Stimulated activated naive CD8-positive, alpha-beta T cell treated with anti-CD3 and anti-CD28 coated beads, Interleukin-15, Interleukin-2, amounts not matched to agents 100 U/mL and 50 U/mL, for 24 hours (primary cell): Measurements from ENCODE around the gene SLC7A8.
"Not testable (repeated sequence)": the region's sequence is repeated elsewhere in the genome, so short reads cannot be mapped to it uniquely, and the experiment has no call there.

ENCODE experiments used
- ATAC-seq: fragments of 150-1000 bp; cut with Tn5 transposase; one replicate; pipeline ENCODE4 v1.10.0; 2021
- DNase-seq: peaks from one replicate; pipeline ENCODE4 v3.0.0; 2021

Gene SLC7A8

DNA sequence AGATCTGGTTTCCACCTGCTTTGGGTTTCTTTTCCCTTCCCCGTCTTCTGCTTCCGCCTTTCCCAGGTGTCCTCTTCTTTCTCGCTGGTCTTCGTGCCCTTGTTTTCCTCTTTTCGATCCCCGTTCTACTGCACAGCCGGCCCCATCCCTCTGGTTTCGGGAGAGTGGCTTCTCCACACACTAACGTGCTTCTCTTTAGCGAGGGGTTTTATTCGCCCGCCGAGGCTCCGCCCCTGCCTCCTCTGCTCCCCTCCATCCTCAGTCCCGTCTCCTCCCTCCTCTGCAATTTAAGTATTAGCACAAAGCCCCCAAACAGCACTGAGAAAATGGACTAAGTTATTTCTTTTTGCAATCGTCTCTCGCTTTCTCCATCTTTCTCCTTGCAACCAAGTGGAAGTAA lies at the start of gene SLC7A8:
Gene SLC7A8 (minus strand): TSS at position 182 of the 400 bp plus-strand sequence. CDS start 746 bp downstream, outside the sequence.
- ATAC-seq (no peak), DNase-seq (peak; percentile 44)

DNA sequence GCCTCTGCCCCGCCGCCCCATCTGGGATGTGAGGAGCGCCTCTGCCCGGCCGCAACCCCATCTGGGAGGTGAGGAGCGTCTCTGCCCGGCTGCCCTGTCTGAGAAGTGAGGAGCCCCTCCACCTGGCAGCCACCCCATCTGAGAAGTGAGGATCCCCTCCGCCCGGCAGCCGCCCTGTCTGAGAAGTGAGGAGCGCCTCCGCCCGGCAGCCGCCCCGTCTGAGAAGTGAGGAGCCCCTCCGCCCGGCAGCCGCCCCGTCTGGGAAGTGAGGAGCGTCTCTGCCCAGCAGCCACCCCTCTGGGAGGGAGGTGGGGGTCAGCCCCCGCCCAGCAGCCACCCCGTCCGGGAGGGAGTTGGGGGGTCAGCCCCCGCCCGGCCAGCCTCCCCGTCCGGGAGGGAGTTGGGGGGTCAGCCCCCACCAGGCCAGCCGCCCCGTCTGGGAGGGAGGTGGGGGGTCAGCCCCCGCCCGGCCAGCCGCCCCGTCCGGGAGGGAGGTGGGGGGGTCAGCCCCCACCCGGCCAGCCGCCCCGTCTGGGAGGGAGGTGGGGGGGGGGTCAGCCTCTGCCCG lies 48.9 kb upstream of the SLC7A8 start:
- not testable (repeated sequence) for DNase-seq

DNA sequence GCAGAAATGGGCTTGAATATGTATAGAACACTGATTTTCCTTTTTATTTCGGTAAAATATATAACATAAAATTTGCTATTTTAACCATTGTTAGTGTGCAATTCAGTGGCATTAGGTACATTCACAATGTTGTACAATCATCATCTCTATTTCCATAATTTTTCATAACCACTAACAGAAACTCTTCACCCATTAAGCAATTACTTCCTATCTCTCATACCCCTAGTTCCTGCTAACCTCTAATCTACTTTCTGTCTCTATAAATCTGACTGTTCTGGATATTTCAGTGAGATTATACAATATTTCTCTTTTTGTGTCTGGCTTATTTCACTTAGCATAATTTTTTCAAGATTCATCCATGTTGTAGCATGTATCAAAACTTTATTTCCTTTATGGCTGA lies 45.4 kb upstream of the SLC7A8 start:
- no peak for ATAC-seq
- no peak for DNase-seq

More for the DNA sequence above, 48.9 kb upstream of the SLC7A8 start:
- ATAC-seq = not testable (repeated sequence)

DNA sequence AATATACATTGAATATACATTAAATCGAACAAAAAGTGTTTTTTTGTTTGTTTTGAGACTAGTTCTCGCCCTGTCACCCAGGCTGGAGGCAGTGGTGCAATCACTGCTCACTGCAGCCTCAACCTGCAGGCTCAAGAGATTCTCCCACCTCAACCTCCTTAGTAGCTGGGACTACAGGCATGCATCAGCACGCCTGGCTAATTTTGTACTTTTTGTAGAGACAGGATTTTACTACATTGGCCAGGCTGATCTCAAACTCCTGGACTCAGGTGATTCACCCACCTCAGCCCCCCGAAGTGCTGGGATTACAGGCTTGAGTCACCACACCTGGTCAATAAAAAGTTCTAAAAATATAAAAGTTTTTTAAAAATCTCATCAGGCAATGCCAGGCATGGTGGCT lies 44.1 kb upstream of the SLC7A8 start:
- DNase-seq (no peak), ATAC-seq (no peak)

DNA sequence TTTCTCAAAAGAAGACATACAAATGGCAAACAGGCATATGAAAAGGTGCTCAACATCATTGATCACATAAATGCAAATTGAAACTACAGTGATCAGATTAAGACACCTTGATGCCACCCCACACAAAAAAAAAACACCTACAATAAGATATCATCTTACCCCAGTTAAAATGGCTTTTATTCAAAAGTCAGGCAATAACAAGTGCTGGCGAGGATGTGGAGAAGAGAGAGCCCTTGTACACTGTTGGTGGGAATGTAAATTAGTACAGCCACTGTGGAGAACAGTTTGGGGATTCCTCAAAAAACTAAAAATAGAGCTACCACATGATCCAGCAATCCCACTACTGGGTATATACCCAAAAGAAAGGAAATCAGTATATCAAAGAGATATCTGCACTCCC lies 41.5 kb upstream of the SLC7A8 start:
- not testable (repeated sequence) for DNase-seq, ATAC-seq

DNA sequence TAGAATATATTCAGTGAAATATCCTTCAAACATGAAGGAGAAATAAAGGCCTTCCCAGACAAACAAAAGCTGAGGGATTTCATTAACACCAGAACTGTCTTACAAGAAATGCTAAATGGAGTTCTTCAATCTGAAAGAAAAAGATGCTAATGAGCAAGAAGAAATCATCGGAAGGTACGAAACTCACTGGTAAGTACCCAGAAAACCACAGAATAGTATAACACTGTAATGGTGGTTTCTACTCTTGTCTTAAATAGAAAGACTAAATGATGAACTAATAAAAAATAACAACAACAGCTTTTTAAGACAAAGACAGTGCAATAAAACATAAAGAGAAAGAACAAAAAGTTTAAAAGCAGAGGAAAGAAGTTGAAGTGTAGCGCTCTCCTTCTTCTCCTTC lies 35.6 kb upstream of the SLC7A8 start:
- no peak for DNase-seq
- no peak for ATAC-seq

DNA sequence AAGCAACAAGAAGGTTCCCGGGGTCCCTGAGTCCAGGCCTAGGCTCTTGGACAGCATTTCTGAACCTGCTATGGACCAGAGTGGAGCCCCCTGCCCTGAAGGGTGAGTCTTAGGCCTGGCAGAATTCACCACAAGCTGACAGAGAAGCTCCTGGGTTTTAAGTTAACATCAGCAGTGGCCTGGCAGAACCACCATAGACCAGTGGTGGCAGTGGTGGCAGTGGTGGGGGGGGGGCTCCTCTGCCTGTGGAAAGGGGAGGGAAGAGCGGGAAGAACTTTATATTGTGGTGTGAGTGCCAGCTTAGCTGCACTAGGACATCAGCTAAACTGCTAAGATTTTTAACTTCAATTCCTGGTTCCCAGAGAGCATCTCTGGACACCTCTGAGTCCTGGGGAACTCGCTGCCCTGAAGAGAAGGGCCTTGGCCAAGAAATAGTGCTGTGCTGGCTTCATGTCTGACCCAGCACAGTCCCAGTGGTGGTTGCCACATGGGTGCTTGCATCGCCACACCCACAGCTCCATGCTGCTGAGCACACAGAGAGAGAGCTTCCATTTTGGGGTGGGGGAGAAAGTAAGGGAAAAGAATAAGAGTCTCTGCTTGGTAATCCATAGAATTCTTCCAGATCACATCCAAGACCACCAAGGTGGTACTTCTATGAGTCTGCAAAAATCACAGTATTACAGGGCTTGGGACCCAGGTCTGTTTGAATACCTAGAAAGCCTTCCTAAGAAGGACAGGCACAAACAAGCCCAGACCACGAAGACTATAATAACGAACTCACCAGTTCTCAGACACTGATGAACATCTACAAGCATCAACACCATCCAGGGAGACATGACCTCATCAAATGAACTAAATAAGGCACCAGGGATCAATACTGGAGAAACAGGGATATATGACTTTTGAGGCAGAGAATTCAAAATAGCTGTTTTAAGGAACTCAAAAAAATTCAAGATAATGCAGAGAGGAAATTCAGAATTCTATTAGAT lies 33.9 kb upstream of the SLC7A8 start:
- no peak for ATAC-seq

DNA sequence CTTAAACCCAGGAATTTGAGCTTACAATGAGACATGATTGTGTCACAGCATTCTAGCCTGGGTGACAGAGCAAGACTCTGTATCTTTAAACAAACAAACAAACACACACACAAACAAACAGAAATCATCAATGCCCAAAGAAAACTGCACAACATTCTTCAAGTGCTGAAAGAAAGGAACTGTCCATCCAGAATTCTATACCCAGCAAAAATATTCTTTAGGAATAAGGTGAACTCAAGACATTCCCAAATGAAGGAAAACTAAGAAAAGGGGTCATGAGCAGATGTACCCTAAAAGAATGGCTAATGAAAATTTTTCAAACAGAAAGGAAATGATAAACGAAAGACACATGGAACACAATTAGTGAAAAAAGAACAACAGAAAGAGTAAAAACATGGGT lies 32.0 kb upstream of the SLC7A8 start:
- DNase-seq (no peak), ATAC-seq (no peak)

More for the DNA sequence above, 33.9 kb upstream of the SLC7A8 start:
- DNase-seq = no peak

DNA sequence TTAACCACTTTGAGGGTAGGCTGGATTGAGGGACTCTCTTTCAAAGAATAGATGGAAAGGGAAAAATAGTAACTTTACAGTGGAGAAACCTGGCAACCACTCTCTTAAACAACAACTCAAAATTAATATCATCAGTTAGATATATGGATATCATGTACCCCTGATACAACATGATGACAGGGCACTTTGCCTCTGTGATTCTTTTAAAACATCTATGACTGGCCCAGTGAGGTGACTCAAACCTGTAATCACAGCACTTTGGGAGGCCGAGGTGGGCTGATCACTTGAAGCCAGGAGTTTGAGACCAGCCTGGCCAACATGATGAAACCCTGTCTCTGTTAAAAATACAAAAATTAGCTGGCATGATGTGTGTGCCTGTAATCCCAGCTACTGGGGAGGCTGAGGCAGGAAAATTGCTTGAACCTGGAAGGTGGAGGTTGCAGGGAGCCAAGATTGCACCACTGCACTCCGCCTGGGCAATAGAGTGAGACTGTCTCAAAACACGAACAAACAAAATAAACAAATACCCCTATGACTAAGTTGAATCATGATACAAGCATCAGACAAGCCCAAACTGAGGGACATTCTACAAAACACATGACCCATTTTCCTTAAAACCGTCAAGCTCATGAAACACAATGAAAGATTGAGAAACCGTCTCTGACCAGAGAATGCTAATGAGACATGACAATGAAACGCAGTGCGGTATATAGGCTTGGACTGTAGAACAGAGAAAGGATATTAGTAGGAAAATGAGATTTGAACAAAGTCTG lies 26.4 kb upstream of the SLC7A8 start:
- ATAC-seq (no peak), DNase-seq (no peak)

DNA sequence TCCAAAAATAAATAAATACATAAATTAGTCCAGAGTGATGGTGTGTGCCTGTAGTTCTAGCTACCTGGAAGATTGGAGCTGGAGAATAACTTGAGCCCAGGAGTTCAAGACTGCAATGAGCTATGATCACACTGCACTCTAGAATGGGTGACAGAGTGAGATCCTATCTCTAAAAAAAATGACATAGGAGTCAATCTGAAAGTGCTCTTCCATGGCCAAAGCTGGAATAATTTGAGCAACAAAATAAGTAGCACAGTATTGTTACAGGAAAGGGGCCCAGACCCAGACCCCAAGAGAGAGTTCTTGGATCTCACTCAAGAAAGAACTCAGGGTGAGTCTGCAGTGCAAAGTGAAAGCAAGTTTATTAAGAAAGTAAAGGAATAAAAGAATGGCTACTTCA lies 24.9 kb upstream of the SLC7A8 start:
- DNase-seq (no peak), ATAC-seq (no peak)

DNA sequence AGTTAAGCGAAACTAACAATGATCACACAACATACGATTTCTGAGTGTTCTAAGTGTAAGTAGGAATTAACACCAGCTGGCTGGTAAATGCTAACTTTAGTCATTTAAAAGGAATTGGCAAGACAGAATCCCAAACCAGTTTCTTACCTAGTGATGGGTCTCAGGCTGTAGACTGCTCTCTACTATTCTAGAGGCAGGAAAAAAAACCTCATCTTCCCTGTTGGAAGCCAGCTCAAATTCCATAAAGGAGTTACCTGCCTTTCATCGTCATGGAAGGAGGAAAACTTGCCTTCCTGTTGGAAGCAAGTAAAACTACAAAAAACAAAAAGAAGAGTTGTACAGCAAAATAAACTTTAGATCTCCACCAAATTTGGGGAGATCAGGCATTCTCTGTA lies 23.7 kb upstream of the SLC7A8 start:
- ATAC-seq = no peak
- no peak for DNase-seq

DNA sequence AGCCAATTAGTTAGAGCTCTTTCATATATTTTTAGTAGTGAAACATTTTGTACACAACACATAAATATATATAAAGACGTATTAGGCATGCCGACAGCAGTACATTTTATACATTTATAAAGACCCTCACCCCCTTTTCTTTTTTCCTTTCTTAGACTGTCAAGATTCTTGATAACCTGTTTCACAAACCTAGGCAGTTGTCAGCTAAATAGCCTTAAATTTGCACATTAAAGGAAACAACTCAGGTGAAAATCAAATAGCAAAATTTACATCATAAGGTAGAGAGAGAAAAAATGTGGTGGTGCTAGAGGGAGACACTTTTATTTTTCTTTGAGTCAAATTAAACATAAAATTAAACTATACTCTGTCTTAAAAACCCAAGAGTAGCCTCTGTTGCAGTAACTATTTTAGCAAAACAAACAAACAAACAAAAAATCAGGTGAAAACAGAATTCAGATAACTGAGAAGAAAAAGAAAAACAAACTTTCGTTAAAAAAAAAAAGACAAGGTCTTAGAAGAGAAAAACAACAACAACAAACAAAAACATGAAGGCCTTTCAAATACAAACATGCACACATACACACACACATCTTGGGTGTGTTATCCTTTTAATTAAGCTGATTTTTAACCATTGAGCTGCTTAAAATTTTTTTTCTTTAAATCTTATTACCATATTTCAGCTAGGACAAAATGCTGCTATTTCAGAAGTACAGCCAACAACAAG lies 23.1 kb upstream of the SLC7A8 start:
- ATAC-seq (no peak), DNase-seq (no peak)

DNA sequence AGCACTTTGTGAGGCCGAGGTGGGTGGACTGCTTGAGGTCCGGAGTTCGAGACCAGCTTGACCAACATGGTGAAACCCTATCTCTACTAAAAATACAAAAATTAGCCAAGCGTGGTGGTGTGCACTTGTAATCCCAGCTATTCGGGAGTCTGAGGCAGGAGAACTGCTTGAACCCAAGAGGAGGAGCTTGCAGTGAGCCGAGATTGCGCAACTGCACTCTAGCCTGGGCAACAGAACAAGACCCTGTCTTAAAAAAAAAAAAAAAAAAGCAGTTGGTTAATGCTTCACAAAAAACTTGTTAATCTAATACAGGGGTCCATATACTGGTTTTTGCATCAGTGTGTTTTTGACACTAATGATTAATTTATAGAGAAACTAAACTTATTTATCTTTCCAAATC lies 18.5 kb upstream of the SLC7A8 start:
- no peak for DNase-seq
- ATAC-seq = no peak

DNA sequence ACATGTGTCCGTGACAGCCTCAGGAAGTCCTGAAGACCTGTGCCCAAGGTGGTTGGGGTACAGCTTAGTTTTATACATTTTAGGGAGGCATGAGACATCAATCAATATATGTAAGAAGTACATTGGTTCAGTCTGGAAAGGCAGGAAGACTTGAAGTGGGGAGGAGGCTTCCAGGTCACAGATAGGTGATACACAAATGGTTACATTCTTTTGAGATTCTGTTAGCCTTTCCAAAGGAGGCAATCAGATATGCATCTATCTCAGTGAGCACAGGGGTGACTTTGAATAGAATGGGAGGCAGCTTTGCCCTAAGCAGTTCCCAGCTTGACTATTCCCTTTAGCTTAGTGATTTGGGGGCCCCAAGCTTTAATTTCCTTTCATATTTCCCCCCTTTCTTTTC lies 15.7 kb upstream of the SLC7A8 start:
- not testable (repeated sequence) for DNase-seq, ATAC-seq

DNA sequence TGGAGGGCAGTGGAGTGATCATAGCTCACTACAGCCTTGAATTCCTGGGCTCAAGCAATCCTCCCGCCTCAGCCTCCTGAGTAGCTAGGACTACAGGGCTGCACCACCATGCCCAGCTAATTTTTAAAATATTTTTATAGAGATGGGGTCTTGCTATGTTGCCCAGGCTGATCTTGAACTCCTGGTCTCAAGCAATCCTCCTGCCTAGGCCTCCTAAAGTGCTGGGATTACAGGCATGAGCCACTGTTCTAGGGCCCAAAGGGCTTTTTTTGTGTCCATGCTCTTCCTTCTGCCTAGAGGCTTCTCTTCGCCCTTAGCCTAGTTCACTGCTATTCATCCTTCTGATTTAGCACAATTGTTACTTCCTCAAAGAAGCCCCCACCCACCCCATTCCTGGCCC lies 13.0 kb upstream of the SLC7A8 start:
- not testable (repeated sequence) for DNase-seq, ATAC-seq

DNA sequence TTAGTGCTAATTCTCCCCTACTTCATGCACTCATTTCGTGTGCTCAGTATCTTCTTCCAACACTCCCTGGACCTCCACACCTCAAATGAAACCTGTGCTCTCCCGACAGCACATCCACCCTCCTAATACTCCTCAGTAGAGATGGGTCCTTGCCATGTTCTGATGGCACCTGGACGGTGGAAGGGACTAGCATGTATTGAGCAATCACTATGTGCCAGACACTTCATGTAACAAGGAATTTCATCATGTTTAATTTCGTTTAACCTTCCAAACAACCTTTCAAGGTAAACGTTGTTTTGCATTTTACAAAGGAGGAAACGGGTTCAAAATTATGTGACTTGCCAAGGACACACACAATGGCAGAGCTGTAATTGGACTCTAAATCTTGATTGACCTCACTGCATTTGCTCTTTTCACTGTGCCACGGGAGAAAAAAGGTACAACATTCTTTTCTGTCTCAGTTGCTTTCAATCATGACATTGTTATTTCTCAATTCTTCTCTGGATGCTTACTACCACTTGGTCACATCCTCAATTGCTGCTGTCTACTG lies 12.2 kb upstream of the SLC7A8 start:
- ATAC-seq (no peak), DNase-seq (no peak)

DNA sequence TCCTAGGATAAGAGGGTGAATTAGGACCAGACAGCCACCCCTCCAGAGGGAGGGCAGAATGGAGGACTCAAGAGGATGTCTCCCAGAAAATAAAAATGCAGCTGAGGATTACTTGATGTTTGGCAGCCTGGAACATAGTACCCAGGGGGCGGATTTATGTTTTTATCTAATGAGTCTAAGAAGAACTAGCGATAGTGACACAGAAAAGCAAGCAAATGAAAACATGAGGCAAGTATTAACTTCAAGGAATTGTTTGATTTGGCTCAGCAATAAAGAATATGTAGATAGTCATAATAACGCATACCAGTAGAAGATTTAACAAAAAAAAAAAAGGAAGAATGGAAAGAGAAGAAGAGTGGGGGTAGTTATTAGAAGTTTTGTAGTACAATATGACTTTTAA lies 10.0 kb upstream of the SLC7A8 start:
- no peak for DNase-seq
- ATAC-seq = no peak

DNA sequence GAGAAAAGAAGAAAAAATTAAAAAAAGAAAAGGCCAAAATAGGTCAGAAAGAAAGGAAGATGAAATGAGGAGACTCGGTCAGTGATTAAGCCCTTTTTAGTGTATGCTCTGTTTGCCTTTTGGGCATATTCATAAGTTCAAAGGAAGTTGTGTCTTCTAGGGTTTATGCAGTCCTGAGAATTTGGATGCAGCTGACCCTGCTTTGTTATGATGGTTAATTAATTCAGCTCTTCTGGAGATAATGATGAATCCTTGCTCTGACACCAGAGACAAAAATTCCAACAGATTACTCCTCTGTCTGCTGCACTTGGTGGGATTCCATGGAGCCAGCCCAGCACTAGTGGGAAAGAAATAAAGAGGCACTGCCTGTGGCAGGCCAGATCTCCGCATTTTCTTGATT lies 4.5 kb upstream of the SLC7A8 start:
- DNase-seq = no peak
- no peak for ATAC-seq

DNA sequence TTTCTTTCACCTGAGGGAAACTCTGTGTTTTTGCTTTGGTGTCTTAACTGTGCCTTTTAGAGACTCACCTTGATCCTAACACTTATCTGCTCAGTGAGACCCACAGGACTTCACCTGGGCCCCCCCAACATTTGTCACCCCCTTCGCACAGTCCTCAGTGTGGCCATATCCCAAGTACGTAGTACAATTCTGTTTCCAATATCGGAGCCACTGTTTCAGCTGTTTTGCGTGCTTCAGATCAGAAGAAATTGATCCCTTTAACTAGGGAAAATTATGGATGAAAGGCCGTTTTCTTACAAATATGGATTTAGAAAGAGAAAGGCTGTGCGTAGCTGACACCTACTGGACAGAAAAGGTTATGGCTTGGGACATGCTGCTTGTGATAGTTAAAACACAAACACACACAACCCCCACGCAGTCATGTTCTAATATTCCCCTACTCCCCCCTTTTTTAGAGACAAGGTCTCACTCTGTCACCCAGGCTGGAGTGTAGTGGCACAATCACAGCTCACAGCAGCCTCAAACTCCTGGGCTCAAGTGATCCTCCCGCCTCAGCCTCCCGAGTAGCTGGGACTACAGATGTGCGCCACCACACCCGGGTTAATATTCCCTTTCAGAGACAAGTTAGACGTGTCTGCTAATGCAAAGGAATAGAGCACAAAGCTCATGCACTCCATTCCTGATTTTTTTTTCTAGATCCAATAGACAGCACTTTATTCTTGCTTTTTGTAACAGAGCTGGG lies 3.6 kb upstream of the SLC7A8 start:
- ATAC-seq (no peak), DNase-seq (no peak)

DNA sequence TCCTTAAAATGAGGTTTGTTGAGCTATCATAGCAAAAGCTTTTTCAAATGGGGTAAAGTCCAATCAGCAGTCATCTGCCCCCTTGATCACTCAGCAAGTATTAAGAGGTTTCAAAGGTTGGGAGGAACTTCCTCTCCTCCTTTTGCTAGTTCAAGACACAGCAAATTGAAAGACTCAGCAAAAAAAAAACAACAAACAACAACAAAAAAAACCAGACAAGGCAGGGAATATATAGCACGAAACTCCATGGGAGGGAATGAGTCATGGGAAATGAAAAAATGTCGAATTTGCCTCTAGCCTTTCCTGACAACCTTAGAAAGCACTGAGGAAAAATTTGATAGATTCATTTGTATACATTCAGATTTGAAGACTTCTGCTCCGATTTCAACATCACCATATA lies 1.6 kb upstream of the SLC7A8 start:
- DNase-seq (no peak), ATAC-seq (no peak)

DNA sequence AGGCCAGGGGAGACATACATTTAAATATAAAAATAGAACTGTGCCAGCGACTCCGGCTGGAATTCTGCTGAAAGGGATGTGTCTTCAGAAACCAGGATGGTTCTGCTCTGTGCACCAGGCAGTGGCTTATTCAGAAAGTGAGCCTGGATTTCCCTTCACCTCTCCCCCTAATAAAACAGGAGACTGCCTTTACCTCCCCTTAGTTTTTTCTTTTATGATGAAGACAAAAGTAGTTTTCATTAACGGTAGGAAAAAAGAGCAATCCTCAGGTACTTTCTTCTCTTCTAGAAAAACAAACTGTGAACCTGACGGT lies 346 bp downstream of the SLC7A8 start:
- DNase-seq (no peak), ATAC-seq (no peak)
